Ishikawa (cell line): ENCODE results near the gene GRIK1.

Experiments used
- CEBPB ChIP-seq: IDR thresholded peaks from 2 replicates; pipeline ENCODE4 v1.6.1; 2012
- CREB1 ChIP-seq: IDR thresholded peaks from 2 replicates; pipeline ENCODE4 v1.6.1; 2012; ENCODE audit warnings: low read depth
- EGR1 ChIP-seq: IDR thresholded peaks from 2 replicates; pipeline ENCODE4 v1.6.1; 2012
- EP300 ChIP-seq: IDR thresholded peaks from 2 replicates; pipeline ENCODE4 v1.6.1; 2012; ENCODE audit warnings: borderline replicate concordance
- FOXM1 ChIP-seq: IDR thresholded peaks from 2 replicates; pipeline ENCODE4 v1.6.1; 2012; ENCODE audit warnings: low read depth, borderline replicate concordance
- MAX ChIP-seq: IDR thresholded peaks from 2 replicates; pipeline ENCODE4 v1.6.1; 2012
- NFIC ChIP-seq: IDR thresholded peaks from 2 replicates; pipeline ENCODE4 v1.6.1; 2012
- RAD21 ChIP-seq: IDR thresholded peaks from 2 replicates; pipeline ENCODE4 v1.6.1; 2012; ENCODE audit warnings: low read depth
- REST ChIP-seq: IDR thresholded peaks from 2 replicates; pipeline ENCODE4 v1.6.1; 2012; ENCODE audit warnings: low read depth, mild to moderate bottlenecking
- TAF1 ChIP-seq: IDR thresholded peaks from 2 replicates; pipeline ENCODE4 v1.6.1; 2012; ENCODE audit warnings: low read depth, mild to moderate bottlenecking
- TCF12 ChIP-seq: IDR thresholded peaks from 2 replicates; pipeline ENCODE4 v1.6.1; 2012; ENCODE audit warnings: low read depth
- TEAD4 ChIP-seq: IDR thresholded peaks from 2 replicates; pipeline ENCODE4 v1.6.1; 2012
- USF1 ChIP-seq: IDR thresholded peaks from 2 replicates; pipeline ENCODE4 v1.6.1; 2012
- YY1 ChIP-seq: IDR thresholded peaks from 2 replicates; pipeline ENCODE4 v1.6.1; 2012; ENCODE audit warnings: low read depth
- ZBTB7A ChIP-seq: IDR thresholded peaks from 2 replicates; pipeline ENCODE4 v1.6.1; 2012; ENCODE audit warnings: low read depth

Gene GRIK1

GRCh38 chr21:29578306-29578705 is 361.5 kb downstream of the GRIK1 start:
- TF ChIP-seq FOXM1, result no peak
- no peak for TF ChIP-seq TCF12
- no peak for TF ChIP-seq ZBTB7A
- no peak for TF ChIP-seq USF1
- TF ChIP-seq CEBPB, result no peak
- TF ChIP-seq MAX, result no peak
- no peak for TF ChIP-seq REST
- no peak for TF ChIP-seq EP300
- no peak for TF ChIP-seq RAD21
- TF ChIP-seq YY1, result no peak
- TF ChIP-seq CREB1, result no peak
- no peak for TF ChIP-seq TEAD4
- TF ChIP-seq NFIC, result no peak
- TF ChIP-seq TAF1, result no peak
- no peak for TF ChIP-seq EGR1

- no peak for TF ChIP-seq MAX
- no peak for TF ChIP-seq RAD21
- TF ChIP-seq ZBTB7A, result no peak
- no peak for TF ChIP-seq TEAD4
- no peak for TF ChIP-seq NFIC
- no peak for TF ChIP-seq REST
- TF ChIP-seq FOXM1, result no peak
- no peak for TF ChIP-seq CEBPB
- no peak for TF ChIP-seq EGR1
- TF ChIP-seq TCF12, result no peak
- no peak for TF ChIP-seq USF1
- no peak for TF ChIP-seq TAF1
- no peak for TF ChIP-seq YY1
- no peak for TF ChIP-seq EP300
Observed at GRCh38 chr21:29571949-29572348, 367.8 kb downstream of the GRIK1 start.

- TF ChIP-seq TCF12, result no peak
- no peak for TF ChIP-seq EP300
- TF ChIP-seq CREB1, result no peak
- no peak for TF ChIP-seq RAD21
- TF ChIP-seq EGR1, result no peak
- no peak for TF ChIP-seq MAX
- no peak for TF ChIP-seq TAF1
- no peak for TF ChIP-seq CEBPB
- no peak for TF ChIP-seq FOXM1
- TF ChIP-seq USF1, result no peak
- no peak for TF ChIP-seq REST
- no peak for TF ChIP-seq NFIC
- TF ChIP-seq ZBTB7A, result no peak
Observed at GRCh38 chr21:29568020-29568697, 371.6 kb downstream of the GRIK1 start.
